Measurements from ENCODE around the gene LMF2.

Gene LMF2

GRCh38 chr22:50479721-50480120, 27.8 kb downstream of the LMF2 start:
- DNase-seq (ENCODE audit: low spot score), result no peak
- TF ChIP-seq CTCF (IDR thresholded peaks at IDR 0.05; ENCODE audit: extremely low read depth, missing control alignments), result no peak

- no peak for DNase-seq (ENCODE audit: low spot score)
- TF ChIP-seq CTCF (IDR thresholded peaks at IDR 0.05; ENCODE audit: extremely low read depth, missing control alignments), result no peak
Measured at GRCh38 chr22:50477923-50478322, 29.6 kb downstream of the LMF2 start.

- DNase-seq (ENCODE audit: low spot score), result no peak
- TF ChIP-seq CTCF (IDR thresholded peaks at IDR 0.05; ENCODE audit: extremely low read depth, missing control alignments), result no peak
Measured at GRCh38 chr22:50476868-50477267, 30.6 kb downstream of the LMF2 start.

- TF ChIP-seq CTCF (IDR thresholded peaks at IDR 0.05; ENCODE audit: extremely low read depth, missing control alignments), result no peak
- DNase-seq (ENCODE audit: low spot score), result no peak
Measured at GRCh38 chr22:50475652-50476002, 31.9 kb downstream of the LMF2 start.

- no peak for TF ChIP-seq CTCF (IDR thresholded peaks at IDR 0.05; ENCODE audit: extremely low read depth, missing control alignments)
- DNase-seq (ENCODE audit: low spot score), result peak; percentile 100
Measured at GRCh38 chr22:50474710-50475651, 32.5 kb downstream of the LMF2 start, which contains the start of gene SBF1. TSS of gene SBF1 (minus strand) at chr22:50475035. CDS start at chr22:50474840, 195 bp downstream.

GRCh38 chr22:50473855-50474671, 33.4 kb downstream of the LMF2 start:
- DNase-seq (ENCODE audit: low spot score), result no peak
- TF ChIP-seq CTCF (IDR thresholded peaks at IDR 0.05; ENCODE audit: extremely low read depth, missing control alignments), result no peak

- no peak for DNase-seq (ENCODE audit: low spot score)
- peak; percentile 36 for TF ChIP-seq CTCF (IDR thresholded peaks at IDR 0.05; ENCODE audit: extremely low read depth, missing control alignments)
Measured at GRCh38 chr22:50473088-50473487, 34.4 kb downstream of the LMF2 start.
